HUES64 (cell line): ENCODE results near the gene SEPTIN11.

Experiments
- H3K27ac ChIP-seq: 2 replicates; pipeline ENCODE4 v1.7.0; 2013; ENCODE audit warnings: low read depth, low read length, inconsistent platforms
- H3K27me3 ChIP-seq: 2 replicates; pipeline ENCODE4 v1.6.1; 2013; ENCODE audit warnings: mild to moderate bottlenecking, low read length; ENCODE audit not compliant: insufficient read depth
- H3K36me3 ChIP-seq: 2 replicates; pipeline ENCODE4 v1.6.1; 2013; ENCODE audit warnings: mild to moderate bottlenecking, low read length; ENCODE audit not compliant: insufficient read depth
- H3K4me1 ChIP-seq: 2 replicates; pipeline ENCODE4 v1.6.1; 2013; ENCODE audit warnings: mild to moderate bottlenecking, low read length, moderate library complexity; ENCODE audit not compliant: insufficient read depth
- H3K4me3 ChIP-seq: 2 replicates; pipeline ENCODE4 v1.5.1; 2013; ENCODE audit warnings: mild to moderate bottlenecking, low read length, moderate library complexity
- H3K9ac ChIP-seq: 2 replicates; pipeline ENCODE4 v1.6.1; 2013; ENCODE audit warnings: mild to moderate bottlenecking, low read depth, low read length
- H3K9me3 ChIP-seq: 2 replicates; pipeline ENCODE4 v1.6.1; 2013; ENCODE audit warnings: low read depth, low read length; ENCODE audit not compliant: insufficient read depth
- WGBS: fragments of 150-250, 120-280 bp; methylation state at CpG from one replicate; pipeline ENCODE4 v1.1.7; 2013; ENCODE audit warnings: missing lambda C conversion rate; 5-methylcytosine and 5-hydroxymethylcytosine counted together

The SEPTIN11 gene

GRCh38 chr4:76931576-76932276 lies 17.8 kb upstream of the SEPTIN11 start:
- H3K4me3 ChIP-seq, result no peak overlapping the region
- H3K36me3 ChIP-seq, result no peaks in the 10 kb centered on the region
- 92% methylated on average over 6 of the region's 7 CpGs for WGBS

DNA sequence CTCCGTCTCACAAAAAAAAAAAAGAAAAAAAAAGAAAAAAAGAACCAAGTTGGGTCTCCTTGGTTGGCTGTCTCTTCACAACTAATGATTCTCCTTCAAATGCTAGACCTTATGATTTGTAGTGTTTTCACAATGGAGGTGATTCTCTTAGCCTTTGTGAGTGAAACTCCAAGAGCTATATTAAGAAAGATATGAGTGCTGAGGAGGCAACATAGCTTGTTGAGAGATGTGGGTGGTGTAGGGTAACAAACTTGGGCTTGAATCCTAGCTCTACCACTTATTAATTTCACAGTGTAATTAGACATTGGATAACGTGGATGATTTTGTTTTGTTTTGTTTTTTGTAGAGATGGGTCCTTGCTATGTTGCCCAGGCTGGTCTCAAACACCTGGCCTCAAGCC lies 10.4 kb upstream of the SEPTIN11 start:
- Histone ChIP-seq H3K27ac (no peak overlapping the region), H3K36me3 (no peaks in the 10 kb centered on the region), H3K4me1 (no peaks in the 10 kb centered on the region), H3K4me3 (no peak overlapping the region), H3K9me3 (no peaks in the 10 kb centered on the region), H3K9ac (no peak overlapping the region), H3K27me3 (no peaks in the 10 kb centered on the region)
- WGBS, result 78% methylated on average over 1 of the region's 2 CpGs

More at GRCh38 chr4:76931576-76932276, 17.8 kb upstream of the SEPTIN11 start:
- Histone ChIP-seq H3K27me3 (no peaks in the 10 kb centered on the region), H3K9ac (no peak overlapping the region), H3K4me1 (no peaks in the 10 kb centered on the region), H3K9me3 (no peaks in the 10 kb centered on the region), H3K27ac (no peak overlapping the region)

GRCh38 chr4:76943129-76943620 lies 6.4 kb upstream of the SEPTIN11 start:
- Histone ChIP-seq H3K27me3 (peaks cover 9% of the 10 kb centered on the region), H3K9me3 (no peaks in the 10 kb centered on the region), H3K9ac (no peak overlapping the region), H3K36me3 (0 out of 2 replicates have a peak, but pooled peaks cover 2% of the 10 kb centered on the region), H3K4me3 (no peak overlapping the region), H3K4me1 (no peaks in the 10 kb centered on the region), H3K27ac (no peak overlapping the region)
- 77% methylated on average over 5 of the region's 6 CpGs for WGBS

GRCh38 chr4:76943790-76944189 lies 5.8 kb upstream of the SEPTIN11 start:
- H3K9ac ChIP-seq, result no peak overlapping the region
- no peaks in the 10 kb centered on the region for H3K9me3 ChIP-seq
- no peak overlapping the region for H3K4me3 ChIP-seq
- WGBS, result no CpG with 5 or more reads among the region's 1 CpG
- H3K27me3 ChIP-seq, result peaks cover 15% of the 10 kb centered on the region
- H3K4me1 ChIP-seq, result no peaks in the 10 kb centered on the region
- H3K36me3 ChIP-seq, result 0 out of 2 replicates have a peak, but pooled peaks cover 2% of the 10 kb centered on the region
- no peak overlapping the region for H3K27ac ChIP-seq

DNA sequence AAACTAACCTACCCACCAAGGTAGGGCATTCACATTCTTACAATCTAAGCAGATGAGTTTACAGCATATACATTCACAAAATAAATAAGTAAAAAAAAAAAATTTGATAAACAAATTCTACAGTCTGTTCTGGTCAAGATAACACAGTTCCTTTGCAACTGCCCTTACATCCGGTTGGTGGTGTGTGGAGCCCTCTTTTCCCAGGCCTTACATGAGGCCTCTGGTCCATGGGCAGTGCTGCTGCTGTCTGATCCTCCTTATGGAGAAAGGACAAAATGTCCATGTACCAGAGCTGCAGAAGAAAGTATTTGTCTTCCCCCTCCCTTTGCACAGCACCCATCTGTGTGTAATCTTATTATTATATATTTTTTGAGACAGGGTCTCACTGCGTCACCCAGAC lies 2.2 kb upstream of the SEPTIN11 start:
- H3K36me3 ChIP-seq, result 0 out of 2 replicates have a peak, but pooled peaks cover 2% of the 10 kb centered on the region
- H3K4me3 ChIP-seq, result no peak overlapping the region
- no peaks in the 10 kb centered on the region for H3K9me3 ChIP-seq
- H3K27ac ChIP-seq, result no peak overlapping the region
- H3K9ac ChIP-seq, result no peak overlapping the region
- peaks cover 12% of the 10 kb centered on the region for H3K4me1 ChIP-seq
- peaks cover 24% of the 10 kb centered on the region for H3K27me3 ChIP-seq
- WGBS, result 88% methylated on average over 2 of the region's 2 CpGs

- Histone ChIP-seq H3K9me3 (no peaks in the 10 kb centered on the region), H3K36me3 (0 out of 2 replicates have a peak, but pooled peaks cover 2% of the 10 kb centered on the region), H3K4me3 (peak overlapping the region; percentile 89), H3K9ac (peak overlapping the region; percentile 79), H3K4me1 (peaks cover 19% of the 10 kb centered on the region), H3K27me3 (peaks cover 25% of the 10 kb centered on the region), H3K27ac (peak overlapping the region; percentile 59; the same call in 1 of the 2 replicates)
- WGBS, result 3% methylated on average over 60 of the region's 60 CpGs
These were observed 893 bp upstream of the SEPTIN11 start for GRCh38 chr4:76948443-76949275.

- peaks cover 30% of the 10 kb centered on the region for H3K4me1 ChIP-seq
- WGBS, result under 1% methylated on average over 69 of the region's 69 CpGs
- peaks cover 25% of the 10 kb centered on the region for H3K27me3 ChIP-seq
- H3K27ac ChIP-seq, result peak overlapping the region; percentile 29
- peak overlapping the region; percentile 82 for H3K9ac ChIP-seq
- H3K4me3 ChIP-seq, result peak overlapping the region; percentile 89
- no peaks in the 10 kb centered on the region for H3K9me3 ChIP-seq
- no peaks in the 10 kb centered on the region for H3K36me3 ChIP-seq
These were observed 752 bp downstream of the SEPTIN11 start for GRCh38 chr4:76950052-76950955.

DNA sequence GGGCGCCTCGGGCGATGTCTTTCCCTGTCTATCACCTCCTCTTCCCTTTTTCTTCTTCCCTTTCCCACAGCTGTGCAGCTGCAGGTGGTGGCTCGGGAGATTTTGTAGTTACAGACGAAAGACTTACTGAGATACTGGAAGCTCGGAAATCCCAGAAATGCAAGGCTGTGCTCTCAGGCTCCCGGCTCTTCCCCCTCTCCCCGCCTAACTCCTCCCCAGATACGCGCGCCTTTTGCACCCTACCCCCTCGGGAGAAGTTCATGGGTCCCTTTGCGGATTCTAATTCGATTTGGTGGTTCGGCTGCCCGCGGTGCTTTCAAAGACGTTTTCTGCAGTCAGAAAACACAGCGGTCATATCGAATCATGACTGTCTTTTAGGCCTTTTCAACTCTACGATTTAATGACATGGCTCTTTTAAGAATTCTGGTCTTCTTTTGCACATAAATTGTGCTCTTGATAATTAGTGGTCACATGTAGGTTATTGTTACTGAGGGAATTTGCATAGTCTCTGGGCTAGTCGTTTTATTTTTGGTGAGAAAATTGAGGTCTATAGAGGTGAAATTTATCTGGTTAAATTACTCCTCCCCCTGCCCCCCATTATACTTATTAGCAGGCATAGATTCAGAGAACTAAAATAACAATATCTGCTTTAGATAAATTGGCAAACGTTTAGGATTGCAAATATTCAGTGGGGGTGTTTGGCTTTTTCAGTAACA lies 1.6 kb downstream of the SEPTIN11 start:
- Histone ChIP-seq H3K27ac (no peak overlapping the region), H3K9me3 (no peaks in the 10 kb centered on the region), H3K9ac (peak overlapping the region; percentile 82), H3K4me1 (peaks cover 30% of the 10 kb centered on the region), H3K36me3 (no peaks in the 10 kb centered on the region), H3K4me3 (peak overlapping the region; percentile 89), H3K27me3 (peaks cover 25% of the 10 kb centered on the region)
- 1% methylated on average over 23 of the region's 23 CpGs for WGBS

DNA sequence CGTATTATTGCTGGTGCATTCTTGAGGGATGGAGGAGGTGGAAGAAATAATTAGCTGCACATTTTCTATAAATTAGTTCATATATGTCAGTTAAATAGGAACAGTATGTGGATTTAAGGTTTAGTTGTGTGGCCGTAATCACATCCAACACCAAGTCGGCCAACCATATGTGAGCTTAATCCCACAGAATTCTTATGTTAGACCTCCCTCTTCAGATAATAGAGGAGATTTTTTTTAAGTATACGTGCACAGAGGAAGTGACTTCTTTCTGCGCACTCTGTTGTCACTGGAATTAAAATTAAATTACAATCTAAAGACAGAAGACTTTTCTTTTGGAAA lies 2.1 kb downstream of the SEPTIN11 start:
- Histone ChIP-seq H3K4me1 (peaks cover 32% of the 10 kb centered on the region), H3K36me3 (no peaks in the 10 kb centered on the region), H3K9me3 (no peaks in the 10 kb centered on the region), H3K4me3 (peak overlapping the region; percentile 89), H3K27ac (no peak overlapping the region), H3K27me3 (peaks cover 25% of the 10 kb centered on the region), H3K9ac (no peak overlapping the region; the same call in 1 of the 2 replicates)
- 78% methylated on average over 1 of the region's 5 CpGs for WGBS

DNA sequence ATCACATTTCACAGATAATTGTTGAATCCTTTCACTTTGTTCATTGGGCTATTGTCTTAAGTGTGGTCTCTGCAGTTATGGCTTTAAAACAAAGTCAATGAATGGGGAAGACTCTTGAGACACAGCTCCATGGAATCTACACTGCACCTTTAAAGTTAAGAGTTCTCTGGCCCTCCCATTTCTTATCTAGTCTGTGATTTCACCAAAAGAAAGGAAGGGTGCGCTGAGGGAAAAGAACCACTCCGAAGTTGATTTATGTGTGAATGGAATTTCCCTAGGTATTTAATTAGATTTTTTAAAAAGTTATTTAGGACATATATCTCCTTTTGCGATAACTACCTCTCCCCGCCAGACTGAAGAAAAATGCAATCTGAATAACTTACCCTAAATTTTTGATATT lies 2.5 kb downstream of the SEPTIN11 start:
- WGBS, result no CpG with 5 or more reads among the region's 4 CpGs

More for the DNA sequence above, 2.5 kb downstream of the SEPTIN11 start:
- H3K4me1 ChIP-seq, result peaks cover 33% of the 10 kb centered on the region
- no peaks in the 10 kb centered on the region for H3K9me3 ChIP-seq
- H3K4me3 ChIP-seq, result peak overlapping the region; percentile 89; the same call in 1 of the 2 replicates
- no peak overlapping the region for H3K9ac ChIP-seq
- H3K27me3 ChIP-seq, result peaks cover 25% of the 10 kb centered on the region
- no peaks in the 10 kb centered on the region for H3K36me3 ChIP-seq
- no peak overlapping the region for H3K27ac ChIP-seq
